ENCODE results near the gene SRD5A2. TPM values are rescaled to one million over a fixed set of nuclear protein-coding genes. Genes with fewer than 3 reads are reported as not detected.

Gene SRD5A2
- total RNA-seq, 1 experiment from 2014 or later: not detected

DNA sequence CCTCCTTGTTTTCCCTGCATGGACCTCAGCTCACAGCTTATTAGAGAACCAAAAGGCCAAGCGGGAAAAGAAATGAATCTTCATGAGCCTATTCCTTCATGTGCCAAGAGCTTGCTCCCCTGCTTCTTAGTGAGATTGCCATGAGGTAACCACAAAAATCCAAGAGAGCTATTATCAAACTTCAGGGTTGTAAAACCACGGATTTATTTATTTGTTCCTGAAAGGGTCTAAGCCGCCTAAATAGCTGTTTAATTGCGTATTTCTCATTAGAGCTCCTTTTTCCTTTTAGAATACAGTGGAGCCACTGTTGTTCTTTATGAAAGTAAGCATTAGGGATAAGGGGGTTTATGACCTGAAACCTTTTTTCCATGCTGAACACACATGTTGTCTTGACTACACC is 58.0 kb downstream of the SRD5A2 start:
- DNase-seq (ENCODE audit: low read depth, low spot score): no peak
- RAD21 ChIA-PET (ENCODE audit: low non-redundant PET in 1 of 2, low total read pairs in 2 of 2, uncharacterized antibody in 2 of 2, unreplicated experiment in 2 of 2): no interaction called here
- Histone ChIP-seq H3K4me2 (ENCODE audit: low read length) (no peak overlapping the region), H3K9me2 (ENCODE audit: insufficient read depth) (no peaks in the 10 kb centered on the region), H2AFZ (ENCODE audit: low read depth, low read length, poor library complexity, severe bottlenecking) (no peak overlapping the region), H3K4me1 (ENCODE audit: control insufficient read depth in 1 of 2, insufficient read depth in 2 of 2, low read length in 2 of 2) (no peaks in the 10 kb centered on the region), H3K9me3 (ENCODE audit: control insufficient read depth in 1 of 2, insufficient read depth in 1 of 2, low read depth in 1 of 2, low read length in 2 of 2) (no peaks in the 10 kb centered on the region), H4K20me1 (ENCODE audit: insufficient read depth) (no peaks in the 10 kb centered on the region), H3K79me2 (ENCODE audit: insufficient read depth, low read length) (no peaks in the 10 kb centered on the region), H3K36me3 (ENCODE audit: control insufficient read depth in 1 of 2, insufficient read depth in 2 of 2, low read length in 2 of 2) (no peaks in the 10 kb centered on the region), H3K27me3 (ENCODE audit: insufficient read depth, low read length) (peaks cover 37% of the 10 kb centered on the region), H3K9ac (ENCODE audit: low read length) (no peak overlapping the region), H3K27ac (ENCODE audit: low read depth, low read length) (no peak overlapping the region), H3K4me3 (replicated peaks in 1 of 2; ENCODE audit: low read depth in 1 of 2, low read length in 2 of 2) (no peak overlapping the region)
- no TSS peak for BruUV-seq (replicated peaks)
- CTCF ChIA-PET: interaction anchor here (1.1 kb wide), 1 partner anchor 13 kb away, joined by 3 read pairs; no protein-coding TSS in a partner anchor
- POLR2A ChIA-PET: no interaction called here
- TF ChIP-seq SRF (IDR thresholded peaks at IDR 0.05; ENCODE audit: low read depth): no peak
- TF ChIP-seq, protein P1, sequence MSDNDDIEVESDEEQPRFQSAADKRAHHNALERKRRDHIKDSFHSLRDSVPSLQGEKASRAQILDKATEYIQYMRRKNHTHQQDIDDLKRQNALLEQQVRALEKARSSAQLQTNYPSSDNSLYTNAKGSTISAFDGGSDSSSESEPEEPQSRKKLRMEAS (IDR thresholded peaks at IDR 0.05): no peak
- TF ChIP-seq ATF3 (IDR thresholded peaks at IDR 0.05): no peak
- TF ChIP-seq SP1 (IDR thresholded peaks at IDR 0.05; ENCODE audit: low read depth): no peak
- TF ChIP-seq CEBPB (IDR thresholded peaks at IDR 0.05; ENCODE audit: low read depth): no peak
- TF ChIP-seq ZFX (IDR thresholded peaks at IDR 0.05): no peak
- no peak for TF ChIP-seq YY1 (IDR thresholded peaks at IDR 0.05; ENCODE audit: extremely low read depth, insufficient replicate concordance, low read depth, low read length)
- intact Hi-C loops (cut with micrococcal nuclease): no loop called here
- ATAC-seq: no peak

DNA sequence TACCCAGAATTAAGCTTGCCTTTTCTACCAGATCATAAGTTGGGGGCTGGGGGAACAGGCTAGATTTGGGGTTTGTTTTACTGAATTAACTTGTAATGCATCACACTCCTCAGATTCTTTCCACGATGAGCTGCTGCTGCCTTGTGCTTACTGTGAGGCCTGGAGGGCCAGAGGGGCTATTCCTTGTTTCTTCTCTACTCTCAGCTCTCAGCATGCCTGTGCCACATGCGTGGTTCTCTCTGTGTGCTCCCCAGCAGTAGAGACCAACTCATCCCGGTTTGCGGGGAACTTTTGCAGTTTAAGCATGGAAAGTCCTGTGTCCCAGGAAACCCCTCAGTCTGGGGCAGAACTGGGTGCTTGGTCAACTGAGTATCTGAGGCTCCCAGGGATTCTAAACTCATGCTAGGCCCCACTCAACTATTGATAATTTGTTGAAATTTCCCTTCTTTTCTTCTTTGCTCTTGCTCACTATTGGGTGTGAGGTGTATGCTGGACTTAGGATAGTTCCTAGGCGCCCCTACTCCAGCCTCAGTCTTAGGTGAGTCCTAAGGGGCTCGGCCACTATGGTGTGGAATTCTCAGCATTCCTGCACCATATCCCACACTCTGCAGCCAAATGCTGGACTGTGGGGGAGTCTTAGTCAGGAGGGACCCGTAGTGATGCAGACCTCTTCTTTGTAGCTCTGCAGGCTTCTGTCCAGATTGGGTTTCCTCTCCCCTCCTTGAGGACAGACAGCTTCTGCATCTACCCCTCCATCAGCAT is 63.1 kb downstream of the SRD5A2 start:
- H3K4me1 ChIP-seq (ENCODE audit: control insufficient read depth in 1 of 2, insufficient read depth in 2 of 2, low read length in 2 of 2): no peaks in the 10 kb centered on the region
- H3K36me3 ChIP-seq (ENCODE audit: control insufficient read depth in 1 of 2, insufficient read depth in 2 of 2, low read length in 2 of 2): no peaks in the 10 kb centered on the region
- no peak overlapping the region for H2AFZ ChIP-seq (ENCODE audit: low read depth, low read length, poor library complexity, severe bottlenecking)
- ChIA-PET CTCF (no interaction called here), RAD21 (ENCODE audit: low non-redundant PET in 1 of 2, low total read pairs in 2 of 2, uncharacterized antibody in 2 of 2, unreplicated experiment in 2 of 2) (no interaction called here), POLR2A (no interaction called here)
- ATAC-seq (no peak), DNase-seq (ENCODE audit: low read depth, low spot score) (no peak)
- no peak overlapping the region for H3K4me3 ChIP-seq (replicated peaks in 1 of 2; ENCODE audit: low read depth in 1 of 2, low read length in 2 of 2)
- no peaks in the 10 kb centered on the region for H4K20me1 ChIP-seq (ENCODE audit: insufficient read depth)
- no peak overlapping the region for H3K27ac ChIP-seq (ENCODE audit: low read depth, low read length)
- no peaks in the 10 kb centered on the region for H3K9me2 ChIP-seq (ENCODE audit: insufficient read depth)
- H3K27me3 ChIP-seq (ENCODE audit: insufficient read depth, low read length): peaks cover 14% of the 10 kb centered on the region; the same call in 1 of the 2 replicates
- intact Hi-C loops (cut with micrococcal nuclease): no loop called here
- no TSS peak for BruUV-seq (replicated peaks)
- TF ChIP-seq EZH2phosphoT487 (IDR thresholded peaks at IDR 0.05; ENCODE audit: borderline replicate concordance): no peak
- no peak for TF ChIP-seq EGR1 (IDR thresholded peaks at IDR 0.05; ENCODE audit: low read depth)
- TF ChIP-seq YY1 (IDR thresholded peaks at IDR 0.05; ENCODE audit: extremely low read depth, insufficient replicate concordance, low read depth, low read length): no peak
- TF ChIP-seq ATF3 (IDR thresholded peaks at IDR 0.05): no peak
- no peak for TF ChIP-seq POLR2A (IDR thresholded peaks at IDR 0.05; ENCODE audit: borderline replicate concordance, extremely low read depth, insufficient read depth, insufficient read length)
- TF ChIP-seq ELF1 (IDR thresholded peaks at IDR 0.05; ENCODE audit: borderline replicate concordance, low read depth): no peak
- TF ChIP-seq SIN3A (IDR thresholded peaks at IDR 0.05; ENCODE audit: low read depth): no peak
- TF ChIP-seq, protein P1 (IDR thresholded peaks at IDR 0.05): no peak
- no peak for TF ChIP-seq REST (IDR thresholded peaks at IDR 0.05; ENCODE audit: low read depth)
- no peak for TF ChIP-seq TCF7L2 (IDR thresholded peaks at IDR 0.05; ENCODE audit: borderline replicate concordance, extremely low read depth, insufficient read depth, insufficient read length)
- TF ChIP-seq ZNF274 (IDR thresholded peaks at IDR 0.05; ENCODE audit: low read depth, low read length): no peak
- H3K9me3 ChIP-seq (ENCODE audit: control insufficient read depth in 1 of 2, insufficient read depth in 1 of 2, low read depth in 1 of 2, low read length in 2 of 2): no peaks in the 10 kb centered on the region
- no peak overlapping the region for H3K4me2 ChIP-seq (ENCODE audit: low read length)
- no peaks in the 10 kb centered on the region for H3K79me2 ChIP-seq (ENCODE audit: insufficient read depth, low read length)
- no peak overlapping the region for H3K9ac ChIP-seq (ENCODE audit: low read length)

Data from HCT116 (cell line).